Endothelial cell of umbilical vein (primary cell): Measurements from ENCODE around the gene FAR1. TPM values are rescaled to one million over a fixed set of nuclear protein-coding genes. Genes with fewer than 3 reads are reported as not detected.

Experiments
- BruUV-seq: library from RNA; stranded (reverse); fragments of 400-500 nt; replicated peaks from 2 replicates; lab custom pipeline; 2021; lab: Mats Ljungman, UMichigan
- CTCF ChIA-PET: fragments of 300-600, 350-600 bp; sonication (Branson Sonifier 250); formaldehyde crosslinking; loops from one replicate; lab custom pipeline; 2021; ENCODE audit warnings: antibody characterized with exemption, inconsistent platforms; lab: Charles Lee
- POLR2A ChIA-PET: fragments of 300-600, 350-600 bp; sonication (Branson Sonifier 250); formaldehyde crosslinking; loops from one replicate; lab custom pipeline; 2021; ENCODE audit warnings: antibody characterized with exemption, inconsistent platforms; lab: Charles Lee
- DNase-seq: peaks from one replicate; pipeline ENCODE4 v3.0.0-alpha.2; 2011; ENCODE audit warnings: low read depth, low spot score
- FAIRE-seq: peaks from 2 replicates; lab custom pipeline; 2011; peaks lifted over from hg19 to GRCh38; lab: Jason Lieb, UNC
- H2AFZ ChIP-seq: 2 replicates; pipeline ENCODE4 v1.6.0; 2012; ENCODE audit warnings: low read depth, low read length, control low read depth, inconsistent platforms
- H3K27ac ChIP-seq: 2 replicates; pipeline ENCODE4 v1.5.1; 2011; ENCODE audit warnings: low read depth, mild to moderate bottlenecking, control low read depth, low read length, moderate library complexity; ENCODE audit not compliant: insufficient read depth
- H3K27me3 ChIP-seq, 2 experiments: 2 replicates each; pipeline versions ENCODE4 v1.6.0 to v1.6.1; 2011; ENCODE audit warnings: low read length in 2 of 2, mixed read lengths in 1 of 2; ENCODE audit not compliant: control insufficient read depth in 2 of 2, insufficient read depth in 2 of 2
- H3K36me3 ChIP-seq, 2 experiments: 2 replicates in 1 of 2; 3 replicates in 1 of 2; pipeline ENCODE4 v1.5.1; 2011; ENCODE audit warnings: low read length in 2 of 2, mild to moderate bottlenecking in 1 of 2, moderate library complexity in 1 of 2; ENCODE audit not compliant: control insufficient read depth in 2 of 2, insufficient read depth in 2 of 2; ENCODE audit errors: extremely low read depth in 1 of 2
- H3K4me1 ChIP-seq: 3 replicates; pipeline ENCODE4 v1.5.1; 2011; ENCODE audit warnings: mild to moderate bottlenecking, low read length; ENCODE audit not compliant: control insufficient read depth, insufficient read depth; ENCODE audit errors: extremely low read depth
- H3K4me2 ChIP-seq: 2 replicates; pipeline ENCODE4 v1.6.1; 2011; ENCODE audit warnings: low read length, control low read depth, mixed read lengths; ENCODE audit not compliant: insufficient read depth
- H3K4me3 ChIP-seq, 3 experiments: fragments of 200-600 bp in 1 of 3; sonication (generic), shearing (Covaris generic) in 1 of 3; replicated peaks in 1 of 3; 2 replicates each; pipeline ENCODE4 v1.5.1; 2011 to 2016; ENCODE audit warnings: control low read depth in 3 of 3, low read length in 3 of 3, mild to moderate bottlenecking in 2 of 3, inconsistent platforms in 1 of 3, low read depth in 1 of 3, moderate library complexity in 1 of 3; ENCODE audit not compliant: insufficient read depth in 1 of 3
- H3K79me2 ChIP-seq: 2 replicates; pipeline ENCODE4 v1.6.0; 2012; ENCODE audit warnings: low read length, inconsistent platforms; ENCODE audit not compliant: control insufficient read depth, insufficient read depth
- H3K9ac ChIP-seq: replicated peaks from 2 replicates; pipeline ENCODE3; 2011; ENCODE audit warnings: low read length, control low read depth; ENCODE audit not compliant: insufficient read depth; ENCODE audit errors: extremely low read depth
- H3K9me1 ChIP-seq: replicated peaks from 3 replicates; pipeline ENCODE4 v1.6.0; 2011; ENCODE audit warnings: mild to moderate bottlenecking, low read length; ENCODE audit not compliant: control insufficient read depth, insufficient read depth; ENCODE audit errors: extremely low read depth
- H3K9me3 ChIP-seq: replicated peaks from 2 replicates; pipeline ENCODE4 v1.5.1; 2012; ENCODE audit warnings: low read length, inconsistent platforms; ENCODE audit not compliant: control insufficient read depth, insufficient read depth
- H4K20me1 ChIP-seq: replicated peaks from 2 replicates; pipeline ENCODE3; 2011; ENCODE audit warnings: mild to moderate bottlenecking, low read length; ENCODE audit not compliant: control insufficient read depth, insufficient read depth; ENCODE audit errors: extremely low read depth
- CTCF ChIP-seq, 2 donors: IDR thresholded peaks; 1 replicate in 1 of 2; 2 replicates in 1 of 2; pipeline ENCODE4 v1.5.1; 2011; ENCODE audit warnings: low read length in 2 of 2, mild to moderate bottlenecking in 2 of 2, moderate library complexity in 2 of 2, control low read depth in 1 of 2, inconsistent platforms in 1 of 2, low read depth in 1 of 2; ENCODE audit not compliant: insufficient read depth in 1 of 2; ENCODE audit errors: extremely low read depth in 1 of 2
- EZH2 ChIP-seq: IDR thresholded peaks from 2 replicates; pipeline ENCODE4 v1.6.1; 2012; ENCODE audit warnings: borderline replicate concordance, low read depth, mild to moderate bottlenecking, moderate library complexity, low read length, inconsistent platforms; ENCODE audit not compliant: severe bottlenecking
- GATA2 ChIP-seq: IDR thresholded peaks from 2 replicates; pipeline ENCODE4 v1.7.0; 2011; ENCODE audit warnings: low read depth, mild to moderate bottlenecking, moderate library complexity, mixed read lengths, low read length; ENCODE audit not compliant: insufficient read length, insufficient read depth
- MYC ChIP-seq: IDR thresholded peaks from one replicate; pipeline ENCODE4 v1.6.1; 2011; ENCODE audit warnings: mild to moderate bottlenecking, low read depth, low read length
- POLR2AphosphoS5 ChIP-seq: IDR thresholded peaks from 2 replicates; pipeline ENCODE4 v1.6.1; 2012; ENCODE audit warnings: low read depth, mild to moderate bottlenecking, control low read depth, low read length, moderate library complexity; ENCODE audit not compliant: insufficient read depth
- dilution Hi-C: fragments of 300-500 bp; cut with MboI; formaldehyde crosslinking; loops from one replicate; pipeline ENCODE4 v1.15.0; 2019; ENCODE audit warnings: low sequenced_read_pairs; ENCODE audit not compliant: extremely low pct_ligation_motif_present
- intact Hi-C: fragments of 100-400 bp; cut with micrococcal nuclease; formaldehyde crosslinking; loops from one replicate; pipeline ENCODE4 v1.10.0; 2022
- polyA plus RNA-seq, 4 experiments: library from polyadenylated mRNA; depleted of rRNA in 3 of 4; stranded (reverse) in 3 of 4; unstranded in 1 of 4; fragments of >200 nt; gene quantifications; 2 replicates each; pipeline versions ENCODE4 v1.2.1 to v1.2.3, GENCODE V29; 2011 to 2012; ENCODE audit warnings: missing spikeins in 1 of 4
- total RNA-seq: library from RNA; stranded (reverse); gene quantifications from 2 replicates; pipeline ENCODE4 v1.2.3, GENCODE V29; 2021

Gene FAR1
- total and polyA plus RNA-seq, 2 donors (not counting 3 experiments of a cell fraction or from before 2014, with no cell fraction given) = 29.5 to 76.4 TPM

- POLR2A ChIA-PET = no interaction called here
- intact Hi-C loops (no loop called here), dilution Hi-C loops (no loop called here)
- no peak overlapping the region for H3K4me3 ChIP-seq
- FAIRE-seq = no peak
- no peak overlapping the region for H2AFZ ChIP-seq
- peaks cover 88% of the 10 kb centered on the region for H3K79me2 ChIP-seq
- DNase-seq = no peak
- peaks cover 8% of the 10 kb centered on the region for H4K20me1 ChIP-seq
- no peaks in the 10 kb centered on the region for H3K27me3 ChIP-seq
- no TSS peak for BruUV-seq
- CTCF ChIA-PET = no interaction called here
- no peak overlapping the region for H3K4me2 ChIP-seq
- no peak overlapping the region for H3K9ac ChIP-seq
- TF ChIP-seq EZH2 (no peak), GATA2 (no peak), POLR2AphosphoS5 (no peak), CTCF (IDR thresholded peaks at IDR 0.05; ENCODE audit: extremely low read depth in 1 of 2, insufficient read depth in 1 of 2, low read depth in 1 of 2, low read length in 2 of 2) (no peak), MYC (no peak)
- H3K27ac ChIP-seq = no peak overlapping the region
- no peaks in the 10 kb centered on the region for H3K9me3 ChIP-seq
- peaks cover 0 to 7% of the 10 kb centered on the region in 2 experiments for H3K36me3 ChIP-seq
- peaks cover 2% of the 10 kb centered on the region for H3K9me1 ChIP-seq
- H3K4me1 ChIP-seq = peaks cover 1% of the 10 kb centered on the region
These were observed 22.9 kb downstream of the FAR1 start for GRCh38 chr11:13691286-13691899.
